ENCODE results near the gene PPP1R15A. TPM values are rescaled to one million over a fixed set of nuclear protein-coding genes. Genes with fewer than 3 reads are reported as not detected.
"Not testable (repeated sequence)": the region's sequence is repeated elsewhere in the genome, so short reads cannot be mapped to it uniquely, and the experiment has no call there.

Gene PPP1R15A
- total RNA-seq, 6 experiments from 2014 or later = 70.2 to 97.3 (median 89.6) TPM

DNA sequence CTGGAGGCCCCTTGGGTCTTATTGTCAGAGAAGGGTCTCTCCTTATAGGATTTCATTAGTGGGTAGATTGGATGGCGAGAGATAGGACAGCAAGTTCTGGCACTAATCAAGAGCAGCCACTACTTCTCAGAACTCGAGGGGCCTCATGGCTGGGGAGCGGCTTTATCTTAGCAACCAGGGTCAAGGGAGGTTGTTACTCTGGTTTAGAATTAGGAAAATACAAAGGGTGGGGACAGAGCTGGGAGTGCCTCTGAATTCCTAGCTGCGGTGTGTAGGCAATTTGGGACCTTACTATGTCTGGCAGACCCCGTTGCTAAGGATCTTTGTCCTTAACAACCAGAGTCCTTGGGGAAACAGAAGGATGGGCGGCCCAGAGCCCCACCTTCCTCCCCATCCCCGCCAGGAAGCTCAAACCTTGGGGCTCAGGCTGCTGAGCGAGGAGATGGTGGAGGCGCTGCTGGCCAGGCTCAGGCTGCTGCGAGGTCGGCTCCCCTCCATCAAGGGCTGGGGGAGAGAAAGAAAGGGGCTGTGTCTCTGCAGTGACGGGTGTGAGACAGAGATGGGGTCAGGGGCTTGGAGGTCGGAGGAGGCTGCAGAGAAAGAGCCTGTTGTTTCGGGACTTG is 5.0 kb upstream of the PPP1R15A start:
- Mint-ChIP-seq H3K27ac (peak overlapping the region; percentile 65), H3K9me3 (peaks cover 3% of the 10 kb centered on the region), H3K36me3 (ENCODE audit: low read depth) (peaks cover 10% of the 10 kb centered on the region), H3K4me3 (peak overlapping the region; percentile 86), H3K27me3 (ENCODE audit: insufficient read depth) (peaks cover 5% of the 10 kb centered on the region), H3K4me1 (ENCODE audit: low read depth) (peaks cover 28% of the 10 kb centered on the region)
- TF ChIP-seq, protein P1, sequence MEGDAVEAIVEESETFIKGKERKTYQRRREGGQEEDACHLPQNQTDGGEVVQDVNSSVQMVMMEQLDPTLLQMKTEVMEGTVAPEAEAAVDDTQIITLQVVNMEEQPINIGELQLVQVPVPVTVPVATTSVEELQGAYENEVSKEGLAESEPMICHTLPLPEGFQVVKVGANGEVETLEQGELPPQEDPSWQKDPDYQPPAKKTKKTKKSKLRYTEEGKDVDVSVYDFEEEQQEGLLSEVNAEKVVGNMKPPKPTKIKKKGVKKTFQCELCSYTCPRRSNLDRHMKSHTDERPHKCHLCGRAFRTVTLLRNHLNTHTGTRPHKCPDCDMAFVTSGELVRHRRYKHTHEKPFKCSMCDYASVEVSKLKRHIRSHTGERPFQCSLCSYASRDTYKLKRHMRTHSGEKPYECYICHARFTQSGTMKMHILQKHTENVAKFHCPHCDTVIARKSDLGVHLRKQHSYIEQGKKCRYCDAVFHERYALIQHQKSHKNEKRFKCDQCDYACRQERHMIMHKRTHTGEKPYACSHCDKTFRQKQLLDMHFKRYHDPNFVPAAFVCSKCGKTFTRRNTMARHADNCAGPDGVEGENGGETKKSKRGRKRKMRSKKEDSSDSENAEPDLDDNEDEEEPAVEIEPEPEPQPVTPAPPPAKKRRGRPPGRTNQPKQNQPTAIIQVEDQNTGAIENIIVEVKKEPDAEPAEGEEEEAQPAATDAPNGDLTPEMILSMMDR (IDR thresholded peaks at IDR 0.05) = no peak
- no peak for DNase-seq

DNA sequence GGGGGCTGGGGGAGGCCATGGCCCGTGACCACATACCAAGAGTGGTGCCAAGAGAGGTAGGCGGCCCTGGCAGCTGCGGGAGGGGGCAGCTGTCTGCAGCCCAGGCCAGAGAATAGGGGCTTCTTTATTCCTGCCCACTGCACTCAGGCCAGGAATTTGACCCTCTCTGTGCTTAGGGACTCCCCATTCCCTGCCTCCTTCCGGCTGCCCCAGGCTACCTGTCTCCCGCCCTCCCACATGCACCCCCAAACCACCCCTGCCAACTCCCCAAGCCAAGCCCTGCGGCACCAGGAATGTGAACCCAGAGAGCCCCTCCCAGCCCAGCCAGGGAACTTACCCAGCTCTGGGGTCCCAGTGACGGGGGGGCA is 4.5 kb upstream of the PPP1R15A start:
- Mint-ChIP-seq H3K36me3 (ENCODE audit: low read depth) (peaks cover 15% of the 10 kb centered on the region), H3K4me1 (ENCODE audit: low read depth) (peaks cover 28% of the 10 kb centered on the region), H3K27ac (peak overlapping the region; percentile 93), H3K9me3 (peaks cover 8% of the 10 kb centered on the region), H3K4me3 (peak overlapping the region; percentile 86), H3K27me3 (ENCODE audit: insufficient read depth) (peaks cover 10% of the 10 kb centered on the region)
- no peak for DNase-seq
- TF ChIP-seq, protein P1 (IDR thresholded peaks at IDR 0.05) = no peak

DNA sequence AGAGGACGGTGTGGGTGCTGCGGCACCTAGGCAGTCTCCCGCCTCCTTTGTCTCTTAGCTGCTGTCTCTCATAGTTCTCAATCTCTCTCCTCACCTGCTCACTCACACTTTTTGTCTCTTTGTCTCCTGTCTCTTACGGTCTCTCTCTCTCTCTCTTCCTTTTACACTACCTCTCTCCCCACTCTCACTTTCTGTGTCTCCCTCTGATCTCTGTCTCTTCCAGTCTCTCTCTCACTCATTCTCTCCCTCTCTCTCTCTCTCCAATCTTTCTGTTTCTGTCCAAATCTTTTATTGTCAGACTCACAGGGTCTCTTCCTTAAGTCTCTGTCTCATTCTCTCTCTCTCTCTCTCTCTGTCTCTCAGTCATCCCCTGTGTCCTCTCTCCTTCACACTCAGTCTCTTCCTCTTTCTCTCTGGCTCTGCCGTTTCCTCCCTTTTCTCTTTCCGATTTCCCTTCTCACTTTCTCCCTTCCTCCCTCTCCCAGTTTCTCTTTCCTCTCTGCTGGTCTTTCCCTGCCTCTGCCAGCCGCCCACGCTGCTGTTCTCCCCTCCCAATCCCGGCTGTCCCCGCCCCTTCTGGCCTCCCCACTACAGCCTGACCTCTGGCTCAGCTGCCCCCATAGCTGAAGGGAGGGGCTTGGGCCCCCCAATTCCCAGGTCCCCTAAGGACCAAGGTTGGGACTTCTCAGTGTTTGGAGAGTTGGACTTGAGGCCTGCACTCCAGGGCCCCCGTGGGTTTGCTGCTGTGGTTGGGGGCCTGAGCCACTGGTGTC is 3.9 kb upstream of the PPP1R15A start, which contains the start of gene PLEKHA4:
Gene PLEKHA4, minus strand, starts transcription at position 504 of the 773 bp plus-strand sequence. CDS start 997 bp downstream, outside the sequence.
- Mint-ChIP-seq H3K4me3 (peak within 1 kb of the TSS; percentile 86), H3K9me3 (peaks cover 12% of the 10 kb centered on the region)

DNA sequence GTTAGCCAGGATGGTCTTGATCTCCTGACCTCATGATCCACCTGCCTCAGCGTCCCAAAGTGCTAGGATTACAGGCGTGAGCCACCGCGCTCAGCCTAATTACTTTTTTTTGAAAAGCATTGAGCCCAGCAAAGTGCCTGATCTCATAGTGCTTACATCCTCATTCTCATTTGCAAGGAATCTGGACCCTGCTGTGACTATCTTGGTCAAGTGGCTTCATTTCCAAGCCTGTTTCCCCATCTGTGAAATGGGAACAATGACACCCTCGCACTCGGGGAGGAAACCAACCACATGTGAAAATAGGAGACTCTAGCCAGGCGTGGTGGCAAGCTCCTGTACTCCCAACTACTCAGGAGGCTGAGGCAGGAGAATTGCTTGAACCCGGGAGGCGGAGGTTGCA is 2.2 kb upstream of the PPP1R15A start:
- peaks cover 31% of the 10 kb centered on the region for H3K36me3 Mint-ChIP-seq (ENCODE audit: low read depth)
- DNase-seq = no peak
- peaks cover 19% of the 10 kb centered on the region for H3K9me3 Mint-ChIP-seq
- H3K27me3 Mint-ChIP-seq (ENCODE audit: insufficient read depth) = peaks cover 32% of the 10 kb centered on the region
- H3K27ac Mint-ChIP-seq = no peak overlapping the region
- TF ChIP-seq, protein P1 (IDR thresholded peaks at IDR 0.05) = no peak
- H3K4me3 Mint-ChIP-seq = no peak overlapping the region
- peaks cover 39% of the 10 kb centered on the region for H3K4me1 Mint-ChIP-seq (ENCODE audit: low read depth)

More for the DNA sequence above, 3.9 kb upstream of the PPP1R15A start, which contains the start of gene PLEKHA4:
- H3K36me3 Mint-ChIP-seq (ENCODE audit: low read depth) = peaks cover 21% of the 10 kb centered on the region
- no peak for DNase-seq
- TF ChIP-seq, protein P1 (IDR thresholded peaks at IDR 0.05) = no peak
- H3K27me3 Mint-ChIP-seq (ENCODE audit: insufficient read depth) = peaks cover 15% of the 10 kb centered on the region
- peaks cover 30% of the 10 kb centered on the region for H3K4me1 Mint-ChIP-seq (ENCODE audit: low read depth)
- peak within 1 kb of the TSS; percentile 93 for H3K27ac Mint-ChIP-seq

DNA sequence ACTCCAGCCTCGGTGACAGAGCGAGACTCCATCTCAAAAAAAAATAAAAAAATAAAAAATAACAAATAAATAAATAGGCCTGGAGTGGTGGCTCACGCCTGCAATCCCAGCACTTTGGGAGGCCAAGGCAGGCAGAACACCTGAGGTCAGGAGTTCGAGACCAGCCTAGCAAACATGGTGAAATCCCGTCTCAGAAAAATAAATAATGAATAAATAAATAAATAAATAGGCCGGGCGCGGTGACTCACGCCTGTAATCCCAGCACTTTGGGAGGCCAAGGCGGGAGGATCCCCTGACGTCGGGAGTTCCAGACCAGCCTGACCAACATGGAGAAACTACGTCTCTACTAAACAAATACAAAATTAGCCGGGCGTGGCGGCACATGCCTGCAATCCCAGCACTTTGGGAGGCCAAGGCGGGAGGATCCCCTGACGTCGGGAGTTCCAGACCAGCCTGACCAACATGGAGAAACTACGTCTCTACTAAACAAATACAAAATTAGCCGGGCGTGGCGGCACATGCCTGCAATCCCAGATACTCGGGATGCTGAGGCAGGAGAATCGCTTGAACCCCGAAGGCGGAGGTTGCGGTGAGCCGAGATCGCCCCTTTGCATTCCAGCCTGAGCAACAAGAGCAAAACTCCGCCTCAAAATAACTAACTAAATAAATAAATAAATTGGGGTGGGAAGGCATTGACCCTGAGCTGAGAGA is 595 bp upstream of the PPP1R15A start:
- not testable (repeated sequence) for DNase-seq
- H3K27ac Mint-ChIP-seq = peak overlapping the region; percentile 100
- H3K27me3 Mint-ChIP-seq (ENCODE audit: insufficient read depth) = peaks cover 45% of the 10 kb centered on the region
- peaks cover 51% of the 10 kb centered on the region for H3K4me1 Mint-ChIP-seq (ENCODE audit: low read depth)
- peaks cover 23% of the 10 kb centered on the region for H3K9me3 Mint-ChIP-seq
- H3K36me3 Mint-ChIP-seq (ENCODE audit: low read depth) = peaks cover 47% of the 10 kb centered on the region
- peak overlapping the region; percentile 100 for H3K4me3 Mint-ChIP-seq

All from HFFc6 (cell line).